Right lobe of liver (tissue), 6 donors: ENCODE results near the gene AOAH. TPM values are rescaled to one million over a fixed set of nuclear protein-coding genes. Genes with fewer than 3 reads are reported as not detected.

Experiments
- ATAC-seq, 4 donors: fragments of 200-7000 bp; cut with Tn5 transposase; one replicate each; pipeline ENCODE4 v1.9.1; 2020; ENCODE audit warnings: mild to moderate bottlenecking in 4 of 4, moderate library complexity in 4 of 4
- DNase-seq, 3 donors: peaks; one replicate each; pipeline ENCODE4 v3.0.0-alpha.2; 2020
- H3K27ac ChIP-seq, 3 donors: fragments of 200-600 bp; one replicate each; pipeline ENCODE4 v1.8.0; 2022
- H3K27me3 ChIP-seq, 2 donors: fragments of 200-600 bp; one replicate each; pipeline ENCODE4 v1.8.0; 2022
- H3K36me3 ChIP-seq, 4 donors: fragments of 200-600 bp; sonication (generic) in 1 of 4; one replicate each; pipeline versions ENCODE4 v1.5.1 to v1.8.0; 2017 to 2022; ENCODE audit warnings: control low read depth in 1 of 4
- H3K4me1 ChIP-seq, 4 donors: fragments of 200-600 bp; sonication (generic) in 1 of 4; one replicate each; pipeline versions ENCODE4 v1.5.1 to v1.8.0; 2017 to 2022; ENCODE audit warnings: control low read depth in 1 of 4
- H3K4me3 ChIP-seq, 3 donors: fragments of 200-600 bp; one replicate each; pipeline ENCODE4 v1.8.0; 2022
- H3K9me3 ChIP-seq, 4 donors: fragments of 200-600 bp; sonication (generic) in 1 of 4; one replicate each; pipeline versions ENCODE4 v1.5.1 to v1.8.0; 2017 to 2022; ENCODE audit warnings: control low read depth in 1 of 4
- CTCF ChIP-seq, 4 donors: fragments of 200-600 bp in 3 of 4; fragments of 450-650 bp in 1 of 4; IDR thresholded peaks; one replicate each; pipeline versions ENCODE4 v1.5.1 to v1.8.0; 2016 to 2022; ENCODE audit warnings: antibody characterized with exemption in 4 of 4, mild to moderate bottlenecking in 2 of 4
- POLR2A ChIP-seq: fragments of 450-650 bp; IDR thresholded peaks from one replicate; pipeline ENCODE4 v1.6.1; 2017; ENCODE audit warnings: antibody characterized with exemption, mild to moderate bottlenecking
- WGBS: methylation state at CpG from one replicate; pipeline ENCODE4 v1.1.6; 2018; ENCODE audit warnings: low coverage, low lambda C conversion rate; ENCODE audit not compliant: insufficient coverage; ENCODE audit errors: missing lambda C conversion rate; 5-methylcytosine and 5-hydroxymethylcytosine counted together
- intact Hi-C, 2 donors: fragments of 100-400 bp; cut with DNase I; formaldehyde crosslinking; loops; one replicate each; pipeline versions ENCODE4 v1.11.2 to v1.14.1; 2022
- total RNA-seq, 6 experiments: library from RNA; depleted of rRNA in 2 of 6; stranded (reverse); fragments of >200 nt in 2 of 6; fragmentation: NEBNext Ultra II Directional in 3 of 6; extraction: Animal tissue kit (Norgen Biotek cat#: 25700) in 3 of 6; gene quantifications; one replicate each; pipeline versions ENCODE4 v1.1.0 to v1.2.4, GENCODE V29; 2016 to 2023
- donor health status: DM: no; HTN: yes; CAD: no.
- donor health status: DM: no; HTN: no; CAD: no.
- donor health status: DM: no; HTN: no; CAD: no.
- donor health status: DM: no; HTN: yes; CAD: no.
- donor health status: DM: no; HTN: yes; CAD: no.

Gene AOAH
- total RNA-seq, 6 experiments from 2014 or later = 2.9 to 11.3 (median 6.4) TPM

GRCh38 chr7:36512616-36513015 lies 211.7 kb downstream of the AOAH start:
- Histone ChIP-seq H3K27ac (no peak overlapping the region), H3K27me3 (no peaks in the 10 kb centered on the region), H3K4me1 (no peaks in the 10 kb centered on the region), H3K4me3 (no peak overlapping the region), H3K9me3 (no peaks in the 10 kb centered on the region), H3K36me3 (no peaks in the 10 kb centered on the region)
- no peak for TF ChIP-seq POLR2A
- no peak for TF ChIP-seq CTCF (IDR thresholded peaks at IDR 0.05)
- intact Hi-C loops = no loop called here
- DNase-seq = no peak
- WGBS = 78% methylated on average over 4 of the region's 4 CpGs
- ATAC-seq = no peak

GRCh38 chr7:36509962-36510361 lies 214.3 kb downstream of the AOAH start:
- no peak for ATAC-seq
- no peaks in the 10 kb centered on the region for H3K36me3 ChIP-seq
- H3K4me1 ChIP-seq = no peaks in the 10 kb centered on the region
- TF ChIP-seq CTCF (IDR thresholded peaks at IDR 0.05) = no peak
- TF ChIP-seq POLR2A = no peak
- no peak overlapping the region for H3K27ac ChIP-seq
- intact Hi-C loops = no loop called here
- 74% methylated on average over 8 of the region's 9 CpGs for WGBS
- H3K27me3 ChIP-seq = no peaks in the 10 kb centered on the region
- no peak overlapping the region for H3K4me3 ChIP-seq
- no peaks in the 10 kb centered on the region for H3K9me3 ChIP-seq
- no peak for DNase-seq

- no peak overlapping the region for H3K27ac ChIP-seq
- H3K27me3 ChIP-seq = no peaks in the 10 kb centered on the region
- no peak for TF ChIP-seq POLR2A
- no peak for TF ChIP-seq CTCF (IDR thresholded peaks at IDR 0.05)
- intact Hi-C loops = no loop called here
- ATAC-seq = no peak
- H3K9me3 ChIP-seq = no peaks in the 10 kb centered on the region
- no peak overlapping the region for H3K4me3 ChIP-seq
- WGBS = 74% methylated on average over 6 of the region's 9 CpGs
- no peaks in the 10 kb centered on the region for H3K36me3 ChIP-seq
- DNase-seq = no peak
- no peaks in the 10 kb centered on the region for H3K4me1 ChIP-seq
Measured at GRCh38 chr7:36507475-36508440, 216.5 kb downstream of the AOAH start.

GRCh38 chr7:36506820-36507219 lies 217.5 kb downstream of the AOAH start:
- H3K9me3 ChIP-seq = no peaks in the 10 kb centered on the region
- no peak for TF ChIP-seq CTCF (IDR thresholded peaks at IDR 0.05)
- no peak for TF ChIP-seq POLR2A
- no peaks in the 10 kb centered on the region for H3K36me3 ChIP-seq
- H3K4me1 ChIP-seq = no peaks in the 10 kb centered on the region
- 94% methylated on average over 3 of the region's 3 CpGs for WGBS
- ATAC-seq (no peak), DNase-seq (no peak)
- no peaks in the 10 kb centered on the region for H3K27me3 ChIP-seq
- no peak overlapping the region for H3K27ac ChIP-seq
- intact Hi-C loops = no loop called here
- no peak overlapping the region for H3K4me3 ChIP-seq
